GM19395 (cell line): ENCODE measurements around the gene LIPG.
"Not testable (repeated sequence)": the region's sequence is repeated elsewhere in the genome, so short reads cannot be mapped to it uniquely, and the experiment has no call there.

Experiments
- ATAC-seq: cut with Tn5 transposase; IDR thresholded peaks from one replicate; pipeline ENCODE4 v1.9.1; 2021; ENCODE audit warnings: mild to moderate bottlenecking, moderate library complexity; ENCODE audit not compliant: unreplicated experiment

LIPG gene

DNA sequence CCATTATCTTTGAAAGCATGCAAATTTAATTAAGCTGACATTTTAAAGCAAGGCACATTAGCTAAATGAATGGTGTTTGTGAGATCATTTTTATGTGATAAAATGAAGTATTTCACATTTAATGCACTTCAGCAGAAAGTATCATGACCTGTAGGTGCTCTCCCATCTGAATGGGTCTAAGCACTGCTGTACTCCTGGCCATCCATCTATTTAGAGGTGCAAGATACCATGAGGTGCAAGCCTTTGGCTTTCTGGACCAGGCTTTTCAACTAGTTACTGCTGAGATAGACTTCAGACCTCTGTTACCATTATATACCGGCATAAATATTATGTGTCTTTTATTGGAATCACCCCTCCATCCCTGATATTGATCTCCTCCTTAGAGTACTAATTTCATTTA lies 15.6 kb upstream of the LIPG start:
- ATAC-seq, result no peak

DNA sequence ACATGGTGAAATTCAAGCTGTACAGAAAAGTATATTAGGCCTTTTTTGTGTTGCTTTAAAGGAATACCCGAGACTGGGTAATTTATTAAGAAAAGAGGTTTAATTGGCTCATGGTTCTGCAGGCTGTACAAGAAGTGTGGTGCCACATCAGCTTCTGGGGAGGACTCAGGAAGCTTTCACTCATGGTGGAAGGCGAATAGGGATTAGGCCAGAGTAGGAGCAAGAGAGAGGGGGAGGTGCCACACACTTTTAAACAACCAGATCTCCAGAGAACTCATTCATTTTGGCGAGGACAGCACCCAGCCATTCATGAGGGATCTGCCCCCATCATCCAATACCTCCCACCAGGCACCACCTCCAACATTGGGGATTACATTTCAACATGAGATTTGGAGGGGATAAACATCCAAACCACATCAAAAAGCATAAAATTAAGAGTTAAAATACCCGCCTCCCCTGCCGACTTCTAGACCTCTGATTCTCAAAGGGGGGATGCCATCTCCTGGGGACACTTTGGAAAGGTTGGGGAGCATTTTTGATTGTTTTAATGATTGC lies 15.1 kb upstream of the LIPG start:
- no peak for ATAC-seq

GRCh38 chr18:49547701-49548100 lies 14.2 kb upstream of the LIPG start:
- no peak for ATAC-seq

DNA sequence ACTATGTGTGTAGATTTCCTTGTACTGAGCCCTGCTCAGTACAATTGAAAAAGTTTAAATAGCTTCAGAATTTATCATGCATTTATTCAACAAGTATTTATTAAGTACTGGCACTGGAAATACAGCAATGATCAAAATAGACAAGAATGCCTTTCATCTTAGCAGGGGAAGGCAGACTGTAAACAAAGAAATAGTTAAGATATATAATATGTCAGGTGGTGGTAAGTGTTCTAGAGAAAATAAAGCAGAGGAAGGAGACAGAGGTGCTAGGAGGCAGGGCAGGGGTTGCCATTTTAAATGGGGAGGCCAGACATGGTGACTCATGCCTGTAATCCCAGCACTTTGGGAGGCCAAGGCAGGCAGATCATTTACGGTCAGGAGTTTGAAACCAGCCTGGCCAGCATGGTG lies 13.6 kb upstream of the LIPG start:
- ATAC-seq, result no peak

DNA sequence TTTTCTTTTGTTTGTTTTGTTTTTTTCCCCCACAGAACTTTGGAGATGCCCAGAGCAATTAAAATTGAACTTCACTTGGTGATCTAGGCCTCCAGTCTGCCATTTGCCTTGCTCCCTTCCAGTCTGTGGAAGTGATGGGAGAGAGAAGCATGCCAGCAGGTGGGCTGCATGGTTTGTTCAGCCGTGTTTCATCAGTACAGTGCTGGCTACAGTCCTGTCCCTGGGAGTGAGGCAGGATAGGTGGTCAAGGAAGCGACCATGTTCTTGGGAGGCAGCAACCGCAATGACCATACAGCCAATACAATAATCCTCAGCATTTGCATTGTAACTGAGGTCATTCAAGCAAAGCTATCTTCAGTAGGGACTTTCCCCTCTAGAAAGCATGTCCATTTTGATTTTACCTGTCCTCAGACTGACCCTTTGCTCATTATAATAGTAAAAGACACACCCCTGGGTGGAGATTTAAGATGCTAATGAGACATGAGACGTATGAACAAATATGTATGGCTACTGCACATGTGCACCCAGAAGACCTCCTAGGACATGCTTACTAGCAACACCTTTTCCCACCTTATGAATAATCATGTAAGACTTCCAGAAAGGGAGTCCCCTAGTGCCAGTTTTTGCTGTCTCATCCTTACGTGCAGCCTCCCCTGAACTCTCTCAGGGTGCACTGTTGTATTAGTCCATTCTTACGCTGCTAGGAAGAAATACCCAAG lies 11.1 kb upstream of the LIPG start:
- ATAC-seq, result no peak

DNA sequence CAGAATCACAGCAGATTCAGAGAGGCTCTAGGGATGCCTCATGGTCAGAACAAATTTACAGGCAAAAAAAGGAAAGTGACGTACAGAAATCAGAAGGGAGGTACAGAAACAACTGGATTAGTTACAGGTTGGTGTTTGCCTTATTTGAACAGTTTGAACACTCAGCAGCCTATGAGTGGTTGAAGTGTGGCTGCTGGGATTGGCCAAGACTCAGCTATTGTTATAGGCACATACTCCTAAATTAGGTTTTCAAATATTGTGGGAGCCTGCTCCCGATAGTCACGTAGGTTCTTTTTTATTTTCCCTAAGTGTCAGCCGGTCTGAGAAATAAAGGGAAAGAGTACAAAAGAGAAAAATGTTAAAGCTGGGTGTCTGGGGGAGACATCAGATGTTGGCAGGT lies 8.9 kb upstream of the LIPG start:
- ATAC-seq, result no peak

DNA sequence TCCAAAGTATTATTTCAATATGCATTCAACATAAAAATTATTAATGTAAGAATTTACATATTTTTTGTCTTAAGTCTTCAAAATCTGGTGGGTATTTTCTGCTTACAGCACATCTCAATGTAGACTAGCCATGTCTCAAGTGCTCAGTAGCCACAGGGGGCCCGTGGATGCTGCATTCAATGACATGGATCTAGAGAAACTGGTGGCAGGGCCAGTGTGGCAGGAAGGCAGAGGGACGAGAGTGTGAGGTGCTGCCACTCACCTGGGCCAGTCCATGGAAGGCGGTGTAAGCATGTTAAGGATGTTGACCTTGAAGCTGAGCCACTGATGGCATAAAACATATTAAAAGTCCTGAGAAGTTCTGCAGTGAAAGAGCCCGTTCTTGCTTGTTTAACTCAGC lies 6.2 kb upstream of the LIPG start:
- ATAC-seq, result no peak

GRCh38 chr18:49558356-49558755 lies 3.5 kb upstream of the LIPG start:
- ATAC-seq, result no peak

- not testable (repeated sequence) for ATAC-seq
Measured at GRCh38 chr18:49559326-49559931, 2.4 kb upstream of the LIPG start.

- ATAC-seq, result no peak
Measured at GRCh38 chr18:49560277-49560623, 1.6 kb upstream of the LIPG start.

- no peak for ATAC-seq
Measured at GRCh38 chr18:49560624-49561288, 1.1 kb upstream of the LIPG start.

DNA sequence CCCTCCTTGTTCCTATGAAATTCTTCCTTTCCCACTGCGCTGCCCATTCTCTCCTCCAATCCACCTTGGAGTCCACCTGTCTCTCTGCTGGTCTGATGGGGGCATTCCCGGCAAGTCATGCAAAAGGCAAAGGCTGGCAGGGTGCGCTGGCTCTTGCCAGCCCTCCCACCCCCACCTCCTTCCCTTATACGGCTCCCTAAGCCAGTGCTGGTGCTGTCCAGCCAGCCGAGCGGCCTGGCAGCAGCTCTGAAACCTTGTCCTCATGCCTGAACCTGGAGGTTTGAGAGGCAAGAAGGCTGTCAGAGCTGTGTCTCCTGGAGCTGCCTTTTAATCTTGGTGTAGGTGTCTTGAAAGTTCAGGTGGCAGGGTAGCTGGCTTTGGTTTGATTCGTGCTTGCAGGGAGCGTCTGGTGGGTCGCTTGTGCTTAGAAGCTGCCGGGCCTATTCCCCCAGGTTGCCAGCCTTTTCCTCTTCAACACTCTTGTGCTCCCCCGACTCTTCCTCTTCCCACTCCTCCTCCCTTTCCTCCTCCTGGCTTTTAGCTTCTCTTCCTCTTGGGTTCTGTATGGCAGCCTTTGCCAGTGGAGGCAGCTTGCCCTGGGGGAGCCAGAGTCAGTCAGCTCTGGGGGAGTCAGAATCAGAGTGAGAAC lies 748 bp downstream of the LIPG start:
- ATAC-seq, result no peak

- ATAC-seq, result no peak
Measured at GRCh38 chr18:49563130-49563540, 1.3 kb downstream of the LIPG start.

GRCh38 chr18:49563701-49564517 lies 2.1 kb downstream of the LIPG start:
- no peak for ATAC-seq

DNA sequence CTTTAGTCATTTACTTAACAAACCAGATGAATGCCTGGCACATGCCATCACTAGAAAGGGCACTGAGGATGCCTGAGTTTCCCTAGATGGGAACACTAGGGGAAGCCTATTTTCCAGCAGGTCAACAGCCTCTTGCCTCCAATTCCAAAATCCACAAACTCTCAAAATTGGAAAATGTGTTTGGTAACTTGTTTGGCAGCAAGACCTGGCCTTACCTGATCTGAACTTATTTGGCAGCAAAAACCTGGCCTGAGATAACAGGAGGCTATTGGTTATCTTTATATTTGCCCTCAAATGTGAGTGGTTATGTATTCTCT lies 2.6 kb downstream of the LIPG start:
- no peak for ATAC-seq

DNA sequence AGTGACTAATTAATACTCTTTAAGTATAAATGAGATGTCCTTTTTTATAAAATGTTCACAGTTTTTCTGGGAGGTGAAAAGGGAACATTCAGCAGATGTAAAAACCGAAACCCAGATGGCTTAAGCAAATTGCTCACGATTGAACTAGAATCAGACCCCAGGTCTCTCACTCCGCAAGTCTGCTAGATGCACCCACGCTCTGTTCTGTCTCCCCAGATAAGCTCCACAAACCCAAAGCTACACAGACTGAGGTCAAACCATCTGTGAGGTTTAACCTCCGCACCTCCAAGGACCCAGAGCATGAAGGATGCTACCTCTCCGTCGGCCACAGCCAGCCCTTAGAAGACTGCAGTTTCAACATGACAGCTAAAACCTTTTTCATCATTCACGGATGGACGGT lies 3.2 kb downstream of the LIPG start:
- no peak for ATAC-seq

DNA sequence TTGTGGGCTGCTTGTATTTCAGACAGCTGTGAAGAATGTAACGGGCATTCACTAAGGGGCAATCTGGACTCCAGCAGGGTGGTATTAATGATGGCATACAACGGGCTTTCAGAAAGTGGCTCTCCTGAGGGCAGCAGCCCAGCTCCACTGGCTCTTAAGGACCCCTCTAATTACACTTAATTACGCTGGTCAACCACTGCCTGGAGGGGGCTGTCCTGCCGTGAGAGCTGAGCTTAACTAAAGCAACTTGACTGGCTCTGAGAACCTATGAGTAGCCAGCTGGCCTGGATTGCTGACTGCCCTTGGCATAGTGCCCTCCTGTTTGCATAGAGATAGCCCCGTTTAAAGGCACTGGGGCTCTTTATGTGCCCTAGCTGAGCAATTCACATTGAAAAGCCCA lies 3.8 kb downstream of the LIPG start:
- ATAC-seq, result no peak

DNA sequence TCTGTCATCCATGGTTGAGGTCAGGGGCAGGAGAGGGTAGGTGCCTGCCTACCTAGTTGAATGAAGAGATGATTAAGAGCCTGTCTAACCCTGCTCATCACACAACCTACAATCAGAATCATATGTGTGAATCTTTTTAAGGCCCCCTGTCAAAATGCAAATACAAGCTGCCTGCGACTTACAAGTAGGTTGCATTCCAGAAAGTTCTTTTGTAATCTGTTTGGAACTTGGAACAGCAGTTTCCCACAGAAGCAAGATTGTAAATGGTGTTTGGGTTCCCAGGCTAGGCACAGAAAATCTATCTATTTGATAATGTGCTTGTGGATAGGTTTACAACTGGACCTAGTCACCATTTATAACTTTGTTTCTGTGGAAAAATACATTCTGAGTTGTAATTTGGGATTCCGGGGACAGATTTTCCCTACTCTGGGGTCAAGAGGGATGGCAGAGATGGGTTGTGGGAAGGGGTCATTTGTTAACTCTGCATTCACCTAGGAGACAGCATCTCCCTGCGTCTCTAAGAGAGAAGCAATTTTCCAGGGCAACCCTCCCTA lies 4.4 kb downstream of the LIPG start:
- no peak for ATAC-seq

DNA sequence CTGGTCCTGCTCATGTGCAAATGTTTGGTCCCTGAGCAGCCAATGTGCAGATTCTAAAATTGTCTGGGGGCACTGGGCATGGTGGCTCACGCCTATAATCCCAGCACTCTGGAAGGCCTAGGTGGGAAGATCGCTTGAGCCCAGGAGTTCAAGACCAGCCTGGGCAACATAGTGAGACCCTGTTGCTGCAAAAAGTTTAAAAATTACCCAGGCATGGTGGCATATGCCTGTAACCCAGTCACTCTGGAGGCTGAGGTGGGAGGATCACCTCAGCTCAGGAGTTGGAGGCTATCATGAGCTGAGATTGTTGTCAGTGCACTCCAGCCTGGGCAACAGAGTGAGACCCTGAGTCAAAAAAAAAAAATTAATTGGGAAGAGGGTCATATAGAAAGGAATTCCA lies 5.1 kb downstream of the LIPG start:
- ATAC-seq, result no peak

DNA sequence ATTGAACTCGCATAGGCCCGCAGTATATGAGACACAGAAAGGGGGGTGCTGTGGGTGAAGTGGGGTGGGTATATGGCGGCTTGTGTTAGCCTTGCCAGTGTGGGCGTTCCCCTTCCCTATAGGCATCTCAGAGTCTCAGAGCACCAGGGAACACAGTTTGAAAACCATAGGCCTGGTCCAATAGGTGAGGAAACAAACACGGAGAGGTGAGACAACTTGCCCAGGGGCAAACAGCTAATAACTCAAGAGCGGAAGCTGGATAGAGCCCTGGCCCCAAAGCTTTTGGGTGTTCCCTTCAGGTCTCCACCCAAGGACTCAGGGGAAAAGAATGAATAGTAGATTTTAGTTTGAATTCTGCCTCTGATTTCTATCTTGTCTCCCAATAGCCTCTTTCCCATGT lies 7.9 kb downstream of the LIPG start:
- ATAC-seq, result no peak

DNA sequence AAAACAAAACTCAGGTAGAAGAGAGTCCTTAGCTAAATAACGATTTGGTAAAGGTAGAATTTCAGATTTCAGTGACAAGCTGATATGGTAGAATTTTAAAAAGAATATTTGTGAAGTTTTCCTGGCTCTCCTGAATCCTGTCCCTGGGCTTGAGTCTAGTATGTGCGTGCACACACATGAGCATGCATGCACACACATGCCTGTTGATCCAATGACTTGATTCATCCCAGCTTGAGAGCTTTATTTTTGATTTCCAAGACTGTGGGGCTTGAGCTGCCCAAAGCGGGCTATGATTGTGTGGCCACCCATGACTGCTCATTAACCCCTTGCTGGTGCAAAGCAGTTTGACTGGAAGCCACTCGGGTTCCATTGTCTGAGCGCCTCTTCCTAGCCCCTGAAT lies 9.0 kb downstream of the LIPG start:
- ATAC-seq, result no peak
